Heart left ventricle (tissue), 16 donors: ENCODE data around the gene FRK. TPM values are rescaled to one million over a fixed set of nuclear protein-coding genes. Genes with fewer than 3 reads are reported as not detected.

Experiments
- ATAC-seq, 4 donors: fragments of 200-7000 bp; cut with Tn5 transposase; one replicate each; pipeline ENCODE4 v1.9.1; 2020 to 2022; ENCODE audit warnings: moderate library complexity in 4 of 4, mild to moderate bottlenecking in 3 of 4, moderate number of reproducible peaks in 1 of 4
- DNase-seq, 5 donors: peaks; one replicate each; pipeline ENCODE4 v3.0.0-alpha.2; 2020
- H3K27ac ChIP-seq, 12 donors: fragments of 200-600 bp; sonication (generic) in 4 of 12; one replicate each; pipeline versions ENCODE4 v1.5.0 to v1.8.0; 2016 to 2022; ENCODE audit warnings: mild to moderate bottlenecking in 2 of 12
- H3K27me3 ChIP-seq, 9 donors: fragments of 200-600 bp; sonication (generic) in 2 of 9; one replicate each; pipeline versions ENCODE4 v1.5.1 to v1.8.0; 2016 to 2022; ENCODE audit warnings: mild to moderate bottlenecking in 3 of 9
- H3K36me3 ChIP-seq, 9 donors: fragments of 200-600 bp; sonication (generic) in 2 of 9; one replicate each; pipeline versions ENCODE4 v1.5.0 to v1.8.0; 2018 to 2022; ENCODE audit warnings: mild to moderate bottlenecking in 2 of 9
- H3K4me1 ChIP-seq, 12 donors: fragments of 200-600 bp; sonication (generic) in 4 of 12; one replicate each; pipeline versions ENCODE4 v1.5.0 to v1.8.0; 2016 to 2022; ENCODE audit warnings: mild to moderate bottlenecking in 3 of 12
- H3K4me3 ChIP-seq, 12 donors: fragments of 200-600 bp; sonication (generic) in 4 of 12; one replicate each; pipeline versions ENCODE4 v1.5.0 to v1.8.0; 2017 to 2022; ENCODE audit warnings: mild to moderate bottlenecking in 9 of 12, moderate library complexity in 4 of 12
- H3K9me3 ChIP-seq, 12 donors: fragments of 200-600 bp; sonication (generic) in 4 of 12; one replicate each; pipeline versions ENCODE4 v1.5.0 to v1.8.0; 2016 to 2022; ENCODE audit warnings: mild to moderate bottlenecking in 1 of 12
- CTCF ChIP-seq, 12 donors: fragments of 200-600 bp; sonication (generic) in 4 of 12; IDR thresholded peaks; one replicate each; pipeline versions ENCODE4 v1.5.0 to v1.8.0; 2018 to 2022; ENCODE audit warnings: antibody characterized with exemption in 12 of 12, mild to moderate bottlenecking in 5 of 12
- POLR2A ChIP-seq, 2 donors: fragments of 450-650 bp; IDR thresholded peaks; one replicate each; pipeline ENCODE4 v1.6.1; 2017; ENCODE audit warnings: antibody characterized with exemption in 2 of 2, mild to moderate bottlenecking in 2 of 2, moderate library complexity in 2 of 2
- WGBS, 4 donors: extraction: QIAGEN DNeasy Blood & Tissue Kit in 2 of 4; methylation state at CpG; one replicate each; pipeline versions ENCODE4 v1.1.5 to v1.1.7; 2013 to 2018; 5-methylcytosine and 5-hydroxymethylcytosine counted together
- intact Hi-C, 10 donors: fragments of 100-400 bp; cut with DNase I; formaldehyde crosslinking; loops; one replicate each; pipeline versions ENCODE4 v1.11.1 to v1.14.2; 2022
- polyA plus RNA-seq, 2 donors: library from polyadenylated mRNA; stranded (reverse); fragments of 200-250 nt; gene quantifications; one replicate each; pipeline ENCODE4 v1.2.3, GENCODE V29; 2013
- total RNA-seq, 9 donors: library from RNA; depleted of rRNA in 2 of 9; stranded (reverse); fragments of >200 nt in 2 of 9; fragmentation: NEBNext Ultra II Directional in 3 of 9; extraction: Animal tissue kit (Norgen Biotek cat#: 25700) in 3 of 9; gene quantifications; one replicate each; pipeline versions ENCODE4 v1.1.0 to v1.2.4, GENCODE V29; 2016 to 2023
- donor health status: ischemic (EF 13 %, LVEDD 7.1; RV severe dilation, severe dysfunction).
- donor health status: healthy with polysubstance abuse.
- donor health status: DM: no; HTN: yes; CAD: no.
- donor health status: DM: no; HTN: no; CAD: no.
- donor health status: ischemic (EF 25% LVEDD 6.9; RV normal size, moderate dysfunction).
- donor health status: ischemic (EF 25% LVEDD 5.7; RV mildly dilated, moderate dysfunction).
- donor health status: healthy.
- donor health status: DM: yes; HTN: yes; CAD: no.
- donor health status: ischemic (EF 35%, LVEDD 5.7; RV mildly dilated, moderate dysfunction).
- donor health status: nonischemic (EF 11% LVEDD 7.7; RV severe dilation, severe dysfunction).
- donor health status: DM: yes; HTN: yes; CAD: no.
- donor health status: PGD.
- donor health status: ischemic (EF 29% LVEDD 5.4; RV normal size, mild dysfunction).
- donor health status: nonischemic (EF 23%, LVEDD 6.1; RV moderate dilation, normal function).

FRK gene
- total and polyA plus RNA-seq, 11 donors: 1.4 to 10.8 (median 6.3) TPM

GRCh38 chr6:116059713-116060571, 749 bp downstream of the FRK start:
- H3K27me3 ChIP-seq: no peaks in the 10 kb centered on the region
- no peaks in the 10 kb centered on the region for H3K9me3 ChIP-seq
- TF ChIP-seq CTCF (IDR thresholded peaks at IDR 0.05): no peak
- peak; percentile 16 to 44 (median 39) for ATAC-seq
- peak in 1 of 5 donors; percentile 34 for DNase-seq
- H3K4me1 ChIP-seq: peaks cover 0 to 33% (median 4%) of the 10 kb centered on the region in 12 donors
- peak overlapping the region in 10 of 12 donors; percentile 34 to 62 (median 47) for H3K4me3 ChIP-seq
- no peaks in the 10 kb centered on the region for H3K36me3 ChIP-seq
- 64 to 77% (median 67%) methylated on average over 13 of the region's 13 CpGs for WGBS, 4 donors
- H3K27ac ChIP-seq: peak overlapping the region in 11 of 12 donors; percentile 29 to 76 (median 54)
- intact Hi-C loops: loop anchor here in 2 of 10 donors (5.0 kb wide), 1 partner anchor 48 kb away; no protein-coding TSS in a partner anchor

GRCh38 chr6:116057766-116058165, 2.9 kb downstream of the FRK start:
- H3K4me1 ChIP-seq: peaks cover 0 to 28% (median 3%) of the 10 kb centered on the region in 12 donors
- no peak for TF ChIP-seq POLR2A (IDR thresholded peaks at IDR 0.05)
- no peak for TF ChIP-seq CTCF (IDR thresholded peaks at IDR 0.05)
- H3K36me3 ChIP-seq: no peaks in the 10 kb centered on the region
- H3K4me3 ChIP-seq: peak overlapping the region in 4 of 12 donors; percentile 1 to 31 (median 18)
- intact Hi-C loops: loop anchor here in 1 of 10 donors (5.0 kb wide), 1 partner anchor 45 kb away; no protein-coding TSS in a partner anchor
- DNase-seq: no peak
- WGBS, 4 donors: 67 to 74% (median 72%) methylated on average over 2 of the region's 2 CpGs
- no peak overlapping the region for H3K27ac ChIP-seq
- no peak for ATAC-seq
- H3K9me3 ChIP-seq: no peaks in the 10 kb centered on the region
- H3K27me3 ChIP-seq: no peaks in the 10 kb centered on the region

GRCh38 chr6:116055513-116055912, 5.2 kb downstream of the FRK start:
- ATAC-seq: no peak
- Histone ChIP-seq H3K27me3 (no peaks in the 10 kb centered on the region), H3K36me3 (no peaks in the 10 kb centered on the region), H3K4me1 (peaks cover 0 to 19% (median 0%) of the 10 kb centered on the region in 12 donors), H3K9me3 (no peaks in the 10 kb centered on the region), H3K4me3 (no peak overlapping the region), H3K27ac (no peak overlapping the region)
- 81 to 92% (median 85%) methylated on average over 1 of the region's 1 CpG for WGBS, 4 donors
- DNase-seq: no peak
- intact Hi-C loops: loop anchor here in 1 of 10 donors (5.0 kb wide), 1 partner anchor 43 kb away; no protein-coding TSS in a partner anchor
- TF ChIP-seq CTCF (IDR thresholded peaks at IDR 0.05) (no peak), POLR2A (IDR thresholded peaks at IDR 0.05) (no peak)

GRCh38 chr6:116051244-116051643, 9.4 kb downstream of the FRK start:
- TF ChIP-seq CTCF (IDR thresholded peaks at IDR 0.05) (no peak), POLR2A (IDR thresholded peaks at IDR 0.05) (no peak)
- no peak overlapping the region for H3K27ac ChIP-seq
- no peak for DNase-seq
- WGBS, 4 donors: 75 to 91% (median 88%) methylated on average over 3 of the region's 3 CpGs
- no peaks in the 10 kb centered on the region for H3K27me3 ChIP-seq
- no peak overlapping the region for H3K4me3 ChIP-seq
- ATAC-seq: no peak
- H3K36me3 ChIP-seq: no peaks in the 10 kb centered on the region
- peaks cover 0 to 7% (median 0%) of the 10 kb centered on the region in 12 donors for H3K4me1 ChIP-seq
- intact Hi-C loops: no loop called here
- H3K9me3 ChIP-seq: peaks cover 0 to under 1% (median 0%) of the 10 kb centered on the region in 12 donors
